Measurements from ENCODE around the gene PDE4C. TPM values are rescaled to one million over a fixed set of nuclear protein-coding genes. Genes with fewer than 3 reads are reported as not detected.

Gene PDE4C
- total RNA-seq, 1 donor from 2014 or later, result 7.6 TPM

GRCh38 chr19:18219911-18220631, 6.2 kb downstream of the PDE4C start:
- no peak overlapping the region for H3K27ac ChIP-seq
- DNase-seq (no peak), ATAC-seq (no peak)
- intact Hi-C loops (cut with DNase I), result no loop called here
- no peaks in the 10 kb centered on the region for H3K9me3 ChIP-seq
- no peaks in the 10 kb centered on the region for H3K36me3 ChIP-seq
- H3K4me1 ChIP-seq, result peaks cover 9% of the 10 kb centered on the region
- H3K4me3 ChIP-seq, result no peak overlapping the region
- peaks cover 4% of the 10 kb centered on the region for H3K27me3 ChIP-seq
- no peak for TF ChIP-seq CTCF (IDR thresholded peaks at IDR 0.05)

GRCh38 chr19:18218600-18218999, 7.6 kb downstream of the PDE4C start:
- no peaks in the 10 kb centered on the region for H3K9me3 ChIP-seq
- no peak for DNase-seq
- no peaks in the 10 kb centered on the region for H3K4me1 ChIP-seq
- H3K27me3 ChIP-seq, result no peaks in the 10 kb centered on the region
- intact Hi-C loops (cut with DNase I), result no loop called here
- no peak overlapping the region for H3K4me3 ChIP-seq
- TF ChIP-seq CTCF (IDR thresholded peaks at IDR 0.05), result no peak
- no peaks in the 10 kb centered on the region for H3K36me3 ChIP-seq
- no peak overlapping the region for H3K27ac ChIP-seq
- ATAC-seq, result no peak

- no peak for TF ChIP-seq CTCF (IDR thresholded peaks at IDR 0.05)
- Histone ChIP-seq H3K9me3 (no peaks in the 10 kb centered on the region), H3K36me3 (no peaks in the 10 kb centered on the region), H3K27ac (no peak overlapping the region), H3K4me1 (no peaks in the 10 kb centered on the region), H3K4me3 (no peak overlapping the region), H3K27me3 (no peaks in the 10 kb centered on the region)
- ATAC-seq, result no peak
- intact Hi-C loops (cut with DNase I), result no loop called here
- no peak for DNase-seq
Observed at GRCh38 chr19:18218159-18218558, 8.1 kb downstream of the PDE4C start.

- no peak for TF ChIP-seq CTCF (IDR thresholded peaks at IDR 0.05)
- H3K4me3 ChIP-seq, result no peak overlapping the region
- DNase-seq, result no peak
- no peaks in the 10 kb centered on the region for H3K36me3 ChIP-seq
- no peaks in the 10 kb centered on the region for H3K27me3 ChIP-seq
- ATAC-seq, result no peak
- H3K27ac ChIP-seq, result no peak overlapping the region
- intact Hi-C loops (cut with DNase I), result no loop called here
- H3K9me3 ChIP-seq, result no peaks in the 10 kb centered on the region
- H3K4me1 ChIP-seq, result no peaks in the 10 kb centered on the region
Observed at GRCh38 chr19:18216789-18217188, 9.4 kb downstream of the PDE4C start.

GRCh38 chr19:18214779-18215433, 11.3 kb downstream of the PDE4C start:
- no peak for ATAC-seq
- H3K36me3 ChIP-seq, result no peaks in the 10 kb centered on the region
- intact Hi-C loops (cut with DNase I), result no loop called here
- H3K4me3 ChIP-seq, result no peak overlapping the region
- no peaks in the 10 kb centered on the region for H3K9me3 ChIP-seq
- TF ChIP-seq CTCF (IDR thresholded peaks at IDR 0.05), result no peak
- no peaks in the 10 kb centered on the region for H3K4me1 ChIP-seq
- no peak overlapping the region for H3K27ac ChIP-seq
- no peak for DNase-seq
- H3K27me3 ChIP-seq, result no peaks in the 10 kb centered on the region

All from upper lobe of right lung (tissue), 1 donor.